Parathyroid adenoma (tissue), 2 donors: ENCODE results near the gene LGALS3BP.
A peak's percentile ranks its signal among the peaks of the same experiment; 100 is the strongest.

Experiments
- H2AFZ ChIP-seq: fragments of 300-600 bp; sonication (generic); one replicate; pipeline ENCODE4 v1.7.0; 2017; ENCODE audit warnings: antibody characterized with exemption, mild to moderate bottlenecking
- H3K27ac ChIP-seq: fragments of 300-600 bp; sonication (generic); one replicate; pipeline ENCODE4 v1.7.0; 2017
- H3K27me3 ChIP-seq: fragments of 300-600 bp; sonication (generic); one replicate; pipeline ENCODE4 v1.7.0; 2017; ENCODE audit warnings: low read length; ENCODE audit not compliant: control insufficient read depth, insufficient read depth
- H3K36me3 ChIP-seq: fragments of 300-600 bp; sonication (generic); one replicate; pipeline ENCODE4 v1.7.0; 2017; ENCODE audit warnings: low read length; ENCODE audit not compliant: control insufficient read depth, insufficient read depth
- H3K4me1 ChIP-seq: fragments of 300-600 bp; sonication (generic); one replicate; pipeline ENCODE4 v1.7.0; 2017; ENCODE audit warnings: control low read depth
- H3K4me2 ChIP-seq: fragments of 300-600 bp; sonication (generic); one replicate; pipeline ENCODE4 v1.7.0; 2017; ENCODE audit warnings: low read length
- H3K4me3 ChIP-seq: fragments of 300-600 bp; sonication (generic); one replicate; pipeline ENCODE4 v1.7.0; 2017; ENCODE audit warnings: low read depth, low read length
- H3K79me2 ChIP-seq: fragments of 300-600 bp; sonication (generic); one replicate; pipeline ENCODE4 v1.7.0; 2017; ENCODE audit warnings: control low read depth
- H3K9ac ChIP-seq: fragments of 300-600 bp; sonication (generic); one replicate; pipeline ENCODE4 v1.7.0; 2017; ENCODE audit warnings: mild to moderate bottlenecking
- H3K9me3 ChIP-seq: fragments of 300-600 bp; sonication (generic); one replicate; pipeline ENCODE4 v1.7.0; 2017; ENCODE audit warnings: low read length; ENCODE audit not compliant: control insufficient read depth
- TF ChIP-seq, protein P1 (sequence below): fragments of 300-600 bp; sonication (generic); IDR thresholded peaks from one replicate; pipeline ENCODE4 v1.7.0; 2017; ENCODE audit warnings: antibody characterized with exemption, mild to moderate bottlenecking
- donor health status: primary hyperparathyroidism.

LGALS3BP gene

DNA sequence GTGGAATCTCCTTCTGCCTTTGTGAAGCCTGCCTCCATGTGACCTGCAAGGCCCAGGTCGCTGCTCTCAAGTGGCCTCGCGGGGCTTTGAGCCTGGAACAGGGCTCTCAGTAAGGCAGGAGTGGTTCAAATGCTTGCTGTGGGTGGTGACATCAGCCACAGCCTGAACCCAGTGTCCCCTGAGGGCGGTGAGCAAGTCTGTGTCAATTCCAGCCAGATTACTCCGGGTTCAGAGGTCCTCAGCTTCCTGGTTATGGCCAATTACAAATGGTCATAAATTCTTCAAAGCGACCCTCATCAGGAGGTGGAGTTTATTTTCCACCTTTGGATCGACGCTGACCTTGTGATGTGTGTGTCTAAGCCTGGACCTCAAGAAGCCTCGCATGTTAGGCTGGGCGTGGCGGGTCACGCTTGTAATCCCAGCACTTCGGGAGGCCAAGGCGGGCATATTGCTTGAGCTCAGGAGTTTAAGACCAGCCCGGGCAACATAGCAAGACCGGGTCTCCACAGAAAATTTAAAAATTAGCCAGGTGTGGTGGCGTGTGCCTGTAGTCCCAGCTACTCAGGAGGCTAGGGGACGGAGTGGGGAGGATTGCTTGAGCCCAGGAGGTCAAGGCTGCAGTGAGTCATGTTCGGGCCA lies 17.3 kb downstream of the LGALS3BP start:
- TF ChIP-seq, protein P1, sequence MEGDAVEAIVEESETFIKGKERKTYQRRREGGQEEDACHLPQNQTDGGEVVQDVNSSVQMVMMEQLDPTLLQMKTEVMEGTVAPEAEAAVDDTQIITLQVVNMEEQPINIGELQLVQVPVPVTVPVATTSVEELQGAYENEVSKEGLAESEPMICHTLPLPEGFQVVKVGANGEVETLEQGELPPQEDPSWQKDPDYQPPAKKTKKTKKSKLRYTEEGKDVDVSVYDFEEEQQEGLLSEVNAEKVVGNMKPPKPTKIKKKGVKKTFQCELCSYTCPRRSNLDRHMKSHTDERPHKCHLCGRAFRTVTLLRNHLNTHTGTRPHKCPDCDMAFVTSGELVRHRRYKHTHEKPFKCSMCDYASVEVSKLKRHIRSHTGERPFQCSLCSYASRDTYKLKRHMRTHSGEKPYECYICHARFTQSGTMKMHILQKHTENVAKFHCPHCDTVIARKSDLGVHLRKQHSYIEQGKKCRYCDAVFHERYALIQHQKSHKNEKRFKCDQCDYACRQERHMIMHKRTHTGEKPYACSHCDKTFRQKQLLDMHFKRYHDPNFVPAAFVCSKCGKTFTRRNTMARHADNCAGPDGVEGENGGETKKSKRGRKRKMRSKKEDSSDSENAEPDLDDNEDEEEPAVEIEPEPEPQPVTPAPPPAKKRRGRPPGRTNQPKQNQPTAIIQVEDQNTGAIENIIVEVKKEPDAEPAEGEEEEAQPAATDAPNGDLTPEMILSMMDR, result no peak
- H3K4me1 ChIP-seq, result no peaks in the 10 kb centered on the region
- H2AFZ ChIP-seq, result no peak overlapping the region
- H3K36me3 ChIP-seq, result no peaks in the 10 kb centered on the region
- no peaks in the 10 kb centered on the region for H3K9me3 ChIP-seq
- no peaks in the 10 kb centered on the region for H3K27me3 ChIP-seq
- no peak overlapping the region for H3K4me2 ChIP-seq
- H3K79me2 ChIP-seq, result no peaks in the 10 kb centered on the region
- H3K4me3 ChIP-seq, result no peak overlapping the region
- no peak overlapping the region for H3K9ac ChIP-seq
- H3K27ac ChIP-seq, result no peak overlapping the region

DNA sequence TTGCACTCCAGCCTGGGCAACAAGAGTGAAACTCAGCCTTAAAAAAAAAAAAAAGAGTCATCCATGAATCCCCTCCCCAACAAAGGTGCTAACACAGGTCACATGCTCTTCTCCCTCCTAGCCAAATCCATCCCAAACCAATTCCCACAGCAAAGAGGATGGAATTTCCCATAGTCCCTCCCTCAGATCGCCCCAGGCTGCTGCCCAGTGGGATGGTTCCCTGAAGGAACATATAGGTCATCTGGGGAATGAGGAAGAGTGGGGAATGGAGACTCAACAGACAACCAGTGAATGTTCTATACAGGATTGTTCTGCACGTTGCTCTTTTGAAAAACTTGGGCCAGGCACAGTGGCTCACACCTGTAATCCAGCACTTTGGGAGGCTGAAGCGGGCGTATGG lies 18.2 kb downstream of the LGALS3BP start:
- Histone ChIP-seq H3K27me3 (no peaks in the 10 kb centered on the region), H3K4me3 (no peak overlapping the region), H2AFZ (no peak overlapping the region), H3K4me1 (no peaks in the 10 kb centered on the region), H3K79me2 (no peaks in the 10 kb centered on the region), H3K9ac (no peak overlapping the region), H3K4me2 (no peak overlapping the region), H3K36me3 (no peaks in the 10 kb centered on the region), H3K27ac (no peak overlapping the region), H3K9me3 (no peaks in the 10 kb centered on the region)
- TF ChIP-seq, protein P1, result no peak

DNA sequence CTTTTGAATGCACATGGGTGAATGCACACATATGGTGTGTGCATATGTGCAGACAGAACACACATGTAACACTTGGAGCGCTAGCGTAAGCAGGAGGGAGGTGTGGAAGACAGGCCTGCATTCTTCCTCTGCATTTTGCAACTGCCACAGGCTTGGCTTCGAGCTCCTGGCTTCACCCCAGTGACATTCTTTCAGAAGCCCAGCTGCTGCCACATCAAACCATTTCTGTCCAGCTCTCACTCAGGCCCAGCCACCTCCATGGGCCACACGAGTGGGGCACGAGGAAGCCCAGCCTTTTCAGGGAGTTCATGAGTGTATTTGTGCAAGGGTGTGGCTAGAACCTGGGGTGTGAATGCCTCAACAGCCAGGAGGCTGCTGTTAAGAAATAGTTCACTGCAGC lies 18.8 kb downstream of the LGALS3BP start:
- Histone ChIP-seq H3K36me3 (no peaks in the 10 kb centered on the region), H2AFZ (no peak overlapping the region), H3K4me1 (no peaks in the 10 kb centered on the region), H3K9me3 (no peaks in the 10 kb centered on the region), H3K27ac (no peak overlapping the region), H3K4me2 (no peak overlapping the region), H3K27me3 (no peaks in the 10 kb centered on the region), H3K79me2 (no peaks in the 10 kb centered on the region), H3K4me3 (no peak overlapping the region), H3K9ac (no peak overlapping the region)
- TF ChIP-seq, protein P1, result no peak

DNA sequence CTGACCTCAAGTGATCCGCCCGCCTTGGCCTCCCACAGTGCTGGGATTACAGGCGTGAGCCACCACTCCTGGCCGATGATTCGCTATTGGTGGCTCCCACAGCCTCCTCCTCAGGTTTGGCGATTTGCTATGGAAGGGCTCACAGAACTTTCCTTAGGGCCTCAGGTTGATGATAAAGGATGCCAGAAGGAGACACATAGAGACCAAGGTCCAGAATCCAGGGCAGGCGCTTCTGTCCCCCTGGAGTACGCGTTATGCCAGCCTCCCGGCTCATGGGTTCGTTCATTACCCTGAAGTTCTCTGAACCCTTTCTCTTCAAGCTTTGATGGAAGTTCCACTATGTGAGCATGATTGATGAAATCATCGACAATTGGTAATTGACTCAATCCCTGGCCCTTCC lies 19.9 kb downstream of the LGALS3BP start:
- TF ChIP-seq, protein P1, result no peak
- H3K36me3 ChIP-seq, result no peaks in the 10 kb centered on the region
- H3K9ac ChIP-seq, result no peak overlapping the region
- H3K27ac ChIP-seq, result no peak overlapping the region
- H3K4me1 ChIP-seq, result no peaks in the 10 kb centered on the region
- H3K4me2 ChIP-seq, result no peak overlapping the region
- H3K27me3 ChIP-seq, result no peaks in the 10 kb centered on the region
- H3K9me3 ChIP-seq, result no peaks in the 10 kb centered on the region
- H2AFZ ChIP-seq, result no peak overlapping the region
- H3K79me2 ChIP-seq, result no peaks in the 10 kb centered on the region
- H3K4me3 ChIP-seq, result no peak overlapping the region

DNA sequence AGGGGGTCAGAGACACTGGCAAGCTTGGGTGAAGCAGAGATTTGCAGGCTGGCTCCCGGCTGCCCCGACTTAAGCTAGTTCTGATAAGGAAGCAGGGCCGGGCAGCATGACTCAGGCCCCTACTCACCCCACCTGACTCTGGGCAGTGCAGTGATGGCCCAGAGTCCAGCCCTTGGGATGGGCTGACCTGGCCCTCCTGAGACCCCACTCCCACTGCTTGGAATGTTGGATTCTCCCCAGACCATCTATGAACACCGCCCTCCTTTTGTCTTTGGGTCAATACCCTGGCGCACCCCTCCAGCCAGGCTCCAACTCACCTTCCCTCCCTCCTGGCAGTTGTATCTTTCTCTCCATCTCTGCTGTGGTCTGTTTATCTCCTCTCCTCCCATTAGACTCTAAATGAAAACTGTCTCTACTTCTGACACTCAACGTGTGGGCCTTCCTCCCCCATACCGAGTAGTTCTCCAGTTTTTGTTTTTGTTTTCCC lies 21.0 kb downstream of the LGALS3BP start:
- peak overlapping the region; percentile 25 for H2AFZ ChIP-seq
- H3K36me3 ChIP-seq, result no peaks in the 10 kb centered on the region
- H3K9ac ChIP-seq, result no peak overlapping the region
- H3K79me2 ChIP-seq, result no peaks in the 10 kb centered on the region
- no peak overlapping the region for H3K4me2 ChIP-seq
- H3K9me3 ChIP-seq, result no peaks in the 10 kb centered on the region
- TF ChIP-seq, protein P1, result no peak
- no peaks in the 10 kb centered on the region for H3K27me3 ChIP-seq
- H3K27ac ChIP-seq, result no peak overlapping the region
- H3K4me3 ChIP-seq, result no peak overlapping the region
- H3K4me1 ChIP-seq, result no peaks in the 10 kb centered on the region
